OCI-LY1 (cell line): ENCODE data around the gene BBX.

ENCODE experiments used
- CTCF ChIP-seq: fragments of 200-600 bp; sonication (generic), shearing (Covaris generic); IDR thresholded peaks from 2 replicates; pipeline ENCODE4 v1.5.1; 2017; ENCODE audit warnings: mild to moderate bottlenecking, antibody characterized with exemption, low read length, moderate library complexity, mixed read lengths
- EZH2 ChIP-seq: fragments of 200-600 bp; sonication (generic), shearing (Covaris generic); IDR thresholded peaks from 2 replicates; pipeline ENCODE4 v1.8.0; 2017; ENCODE audit warnings: borderline replicate concordance, mixed run types, mild to moderate bottlenecking, antibody characterized with exemption, low read length, moderate library complexity, mixed read lengths

- TF ChIP-seq CTCF (no peak), EZH2 (no peak)
Observed at GRCh38 chr3:107858876-107859275, 336.1 kb downstream of the BBX start.
